GM12878 (cell line): ENCODE measurements around the gene METAP1D. TPM values are rescaled to one million over a fixed set of nuclear protein-coding genes. Genes with fewer than 3 reads are reported as not detected.

Experiments used
- ATAC-seq: fragments of 200-7000 bp; cut with Tn5 transposase; 3 replicates; pipeline ENCODE4 v1.9.1; 2020; ENCODE audit warnings: mild to moderate bottlenecking, moderate library complexity
- BruUV-seq: library from RNA; stranded (reverse); fragments of 400-500 nt; replicated peaks from 2 replicates; lab custom pipeline; 2021; lab: Mats Ljungman, UMichigan
- CTCF ChIA-PET: fragments of 300-600 bp; sonication (Branson Sonifier 250); formaldehyde crosslinking; extraction: SDS; loops from one replicate; lab custom pipeline; 2021; ENCODE audit warnings: inconsistent platforms; lab: Yijun Ruan, JAX
- POLR2A ChIA-PET: fragments of 350-600 bp; formaldehyde crosslinking; extraction: SDS; loops from one replicate; lab custom pipeline; 2021; ENCODE audit warnings: inconsistent platforms; lab: Charles Lee
- RAD21 ChIA-PET: fragments of 300-600 bp; sonication (Branson Sonifier 250); formaldehyde crosslinking; loops from one replicate; lab custom pipeline; 2023; ENCODE audit warnings: antibody characterized with exemption; ENCODE audit not compliant: unreplicated experiment; lab: Charles Lee
- SMC1A ChIA-PET: fragments of 300-600 bp; sonication (Branson Sonifier 250); formaldehyde crosslinking; loops from one replicate; lab custom pipeline; 2023; ENCODE audit not compliant: unreplicated experiment, uncharacterized antibody; lab: Charles Lee
- DNase-seq: peaks from one replicate; pipeline ENCODE4 v3.0.0-alpha.2; 2011; ENCODE audit warnings: low read depth, low spot score
- FAIRE-seq: peaks from 3 replicates; lab custom pipeline; 2011; peaks lifted over from hg19 to GRCh38; lab: Jason Lieb, UNC
- H2AFZ ChIP-seq: 2 replicates; pipeline ENCODE4 v1.6.0; 2011; ENCODE audit warnings: low read depth, low read length, control low read depth; ENCODE audit not compliant: control insufficient read depth
- H3K27ac ChIP-seq: 2 replicates; pipeline ENCODE4 v1.5.1; 2011; ENCODE audit warnings: control low read depth; ENCODE audit not compliant: control insufficient read depth, insufficient read depth
- H3K27me3 ChIP-seq, 2 experiments: replicated peaks in 1 of 2; 2 replicates each; pipeline versions ENCODE4 v1.6.0 to v1.6.1; 2011; ENCODE audit warnings: low read length in 1 of 2; ENCODE audit not compliant: control insufficient read depth in 2 of 2, insufficient read depth in 2 of 2
- H3K36me3 ChIP-seq, 2 experiments: 2 replicates each; pipeline ENCODE4 v1.5.1; 2011; ENCODE audit warnings: low read length in 1 of 2; ENCODE audit not compliant: control insufficient read depth in 2 of 2, insufficient read depth in 2 of 2
- H3K4me1 ChIP-seq: 2 replicates; pipeline ENCODE4 v1.6.1; 2011; ENCODE audit warnings: mild to moderate bottlenecking, low read length, moderate library complexity, mixed read lengths; ENCODE audit not compliant: control insufficient read depth, insufficient read depth
- H3K4me2 ChIP-seq: 2 replicates; pipeline ENCODE4 v1.6.0; 2011; ENCODE audit warnings: control low read depth; ENCODE audit not compliant: control insufficient read depth, insufficient read depth
- H3K4me3 ChIP-seq: fragments of 200-600 bp; sonication (generic); 2 replicates; pipeline ENCODE4 v1.5.1; 2016
- H3K79me2 ChIP-seq: 2 replicates; pipeline ENCODE4 v1.6.0; 2011; ENCODE audit warnings: low read length; ENCODE audit not compliant: control insufficient read depth, insufficient read depth
- H3K9ac ChIP-seq: 2 replicates; pipeline ENCODE4 v1.8.0; 2011; ENCODE audit warnings: low read length, control low read depth, mixed read lengths; ENCODE audit not compliant: control insufficient read depth, insufficient read depth
- H3K9me3 ChIP-seq: replicated peaks from 3 replicates; pipeline ENCODE4 v1.5.1; 2011; ENCODE audit warnings: mild to moderate bottlenecking, low read length; ENCODE audit not compliant: control insufficient read depth, insufficient read depth
- H4K20me1 ChIP-seq: 2 replicates; pipeline ENCODE4 v1.6.0; 2011; ENCODE audit not compliant: control insufficient read depth, insufficient read depth
- MTA2 ChIP-seq: fragments of 450-650 bp; IDR thresholded peaks from 2 replicates; pipeline ENCODE4 v1.6.1; 2016; ENCODE audit warnings: low read depth, mild to moderate bottlenecking, moderate library complexity
- WGBS: methylation state at CpG from one replicate; pipeline ENCODE4 v1.1.6; 2016; ENCODE audit warnings: low lambda C conversion rate; ENCODE audit not compliant: insufficient replicate concordance, insufficient coverage; ENCODE audit errors: missing lambda C conversion rate; 5-methylcytosine and 5-hydroxymethylcytosine counted together
- in situ Hi-C: fragments of 300-500 bp; cut with MboI; formaldehyde crosslinking; loops from 9 replicates; pipeline ENCODE4 v1.14.3; 2018; ENCODE audit warnings: mixed read lengths
- intact Hi-C: fragments of 100-400 bp; cut with micrococcal nuclease; formaldehyde crosslinking; loops from one replicate; pipeline ENCODE4 v1.14.2; 2022; ENCODE audit not compliant: unreplicated experiment
- polyA plus RNA-seq, 11 experiments: library from polyadenylated mRNA; depleted of rRNA in 4 of 11; unstranded in 6 of 11; stranded (reverse) in 5 of 11; fragments of >200 nt; fragmentation: Nextera tagmentation in 4 of 11; fragmentation: Illumina TruSeq in 1 of 11; extraction: Ambion mirVana in 4 of 11; extraction: Trizol in 1 of 11; gene quantifications; 1 replicate in 1 of 11; 2 replicates in 10 of 11; pipeline versions ENCODE4 v1.2.1 to v1.2.3, GENCODE V29; 2011 to 2016; ENCODE audit warnings: inconsistent platforms in 2 of 11, missing spikeins in 2 of 11, low read depth in 1 of 11
- total RNA-seq, 4 experiments: library from RNA; depleted of rRNA in 3 of 4; stranded (reverse); fragments of >200 nt in 3 of 4; fragmentation: Illumina TruSeq in 1 of 4; extraction: Trizol in 1 of 4; gene quantifications; 2 replicates each; pipeline versions ENCODE4 v1.2.1 to v1.2.3, GENCODE V29; 2013 to 2021
- TF ChIP-seq, protein P1 (sequence below): IDR thresholded peaks from 2 replicates; pipeline ENCODE4 v1.6.1; 2011; ENCODE audit warnings: low read depth, low read length, improper control_type of control experiment, borderline replicate concordance
- TF ChIP-seq, protein P2 (sequence below): fragments of 450-650 bp; IDR thresholded peaks from 2 replicates; pipeline ENCODE4 v1.6.1; 2017; ENCODE audit warnings: antibody characterized with exemption, mild to moderate bottlenecking, moderate library complexity

The METAP1D gene
- total and polyA plus RNA-seq, 10 of the 15 experiments (the other 5 are each of a cell fraction or from before 2014, with no cell fraction given), result 4.5 to 12.1 (median 7.8) TPM

DNA sequence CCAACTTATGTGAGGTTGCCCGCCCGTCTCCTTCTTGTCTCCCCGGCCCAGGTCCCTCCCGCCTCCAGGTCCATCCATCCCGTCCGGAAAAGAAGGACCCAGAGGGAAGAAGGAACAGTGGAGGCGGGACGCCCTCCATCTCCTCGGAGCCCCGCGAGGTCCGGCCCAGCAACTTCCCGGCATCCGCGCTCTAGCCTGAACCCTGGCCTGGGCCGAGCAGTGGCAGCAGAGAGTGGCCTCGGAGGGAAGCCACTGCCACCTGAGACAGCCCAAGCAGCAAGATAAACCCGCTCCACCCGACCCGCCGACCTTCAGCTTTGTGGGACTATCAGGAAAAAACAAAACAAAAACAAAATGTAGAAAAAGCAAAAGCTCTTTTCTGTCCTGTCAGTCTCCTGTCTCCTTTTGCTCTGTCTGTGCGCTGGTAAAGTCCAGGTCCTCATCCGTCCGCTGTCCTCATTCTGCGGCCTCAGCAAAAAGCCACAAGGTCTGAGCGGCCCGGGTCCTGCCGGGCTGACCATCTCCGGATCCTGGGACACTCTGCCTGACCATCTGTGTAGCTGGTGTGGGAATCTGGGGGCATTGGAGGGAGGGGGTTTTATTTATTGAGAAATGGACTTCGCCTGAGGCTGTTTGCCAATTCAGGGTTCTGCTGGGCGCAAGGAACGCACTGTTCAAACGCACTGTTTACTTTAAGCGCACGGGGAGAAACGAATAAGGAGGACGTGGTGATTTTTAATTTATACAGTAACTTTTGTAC, 88.7 kb downstream of the METAP1D start:
- peaks cover 13% of the 10 kb centered on the region for H3K4me1 ChIP-seq
- in situ Hi-C loops, result no loop called here

More for the DNA sequence above, 88.7 kb downstream of the METAP1D start:
- no TSS peak for BruUV-seq
- Histone ChIP-seq H2AFZ (no peak overlapping the region), H3K4me2 (no peak overlapping the region), H3K9me3 (no peaks in the 10 kb centered on the region; the same call in 2 of the 3 replicates), H4K20me1 (peaks cover 5% of the 10 kb centered on the region; the same call in 1 of the 2 replicates), H3K9ac (no peak overlapping the region), H3K4me3 (no peak overlapping the region), H3K27ac (no peak overlapping the region), H3K36me3 (no peaks in the 10 kb centered on the region), H3K79me2 (no peaks in the 10 kb centered on the region), H3K27me3 (peaks cover 30 to 68% of the 10 kb centered on the region in 2 experiments)
- DNase-seq, result no peak
- no peak for ATAC-seq
- POLR2A ChIA-PET, result interaction anchor here (0.6 kb wide), 1 partner anchor 1649 kb away, joined by 4 read pairs; no protein-coding TSS in a partner anchor
- SMC1A ChIA-PET, result no interaction called here
- FAIRE-seq, result no peak
- 28% methylated on average over 33 of the region's 37 CpGs for WGBS
- RAD21 ChIA-PET, result no interaction called here
- CTCF ChIA-PET, result no interaction called here
- TF ChIP-seq, protein P1, sequence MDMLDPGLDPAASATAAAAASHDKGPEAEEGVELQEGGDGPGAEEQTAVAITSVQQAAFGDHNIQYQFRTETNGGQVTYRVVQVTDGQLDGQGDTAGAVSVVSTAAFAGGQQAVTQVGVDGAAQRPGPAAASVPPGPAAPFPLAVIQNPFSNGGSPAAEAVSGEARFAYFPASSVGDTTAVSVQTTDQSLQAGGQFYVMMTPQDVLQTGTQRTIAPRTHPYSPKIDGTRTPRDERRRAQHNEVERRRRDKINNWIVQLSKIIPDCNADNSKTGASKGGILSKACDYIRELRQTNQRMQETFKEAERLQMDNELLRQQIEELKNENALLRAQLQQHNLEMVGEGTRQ, result no peak
- TF ChIP-seq, protein P2, sequence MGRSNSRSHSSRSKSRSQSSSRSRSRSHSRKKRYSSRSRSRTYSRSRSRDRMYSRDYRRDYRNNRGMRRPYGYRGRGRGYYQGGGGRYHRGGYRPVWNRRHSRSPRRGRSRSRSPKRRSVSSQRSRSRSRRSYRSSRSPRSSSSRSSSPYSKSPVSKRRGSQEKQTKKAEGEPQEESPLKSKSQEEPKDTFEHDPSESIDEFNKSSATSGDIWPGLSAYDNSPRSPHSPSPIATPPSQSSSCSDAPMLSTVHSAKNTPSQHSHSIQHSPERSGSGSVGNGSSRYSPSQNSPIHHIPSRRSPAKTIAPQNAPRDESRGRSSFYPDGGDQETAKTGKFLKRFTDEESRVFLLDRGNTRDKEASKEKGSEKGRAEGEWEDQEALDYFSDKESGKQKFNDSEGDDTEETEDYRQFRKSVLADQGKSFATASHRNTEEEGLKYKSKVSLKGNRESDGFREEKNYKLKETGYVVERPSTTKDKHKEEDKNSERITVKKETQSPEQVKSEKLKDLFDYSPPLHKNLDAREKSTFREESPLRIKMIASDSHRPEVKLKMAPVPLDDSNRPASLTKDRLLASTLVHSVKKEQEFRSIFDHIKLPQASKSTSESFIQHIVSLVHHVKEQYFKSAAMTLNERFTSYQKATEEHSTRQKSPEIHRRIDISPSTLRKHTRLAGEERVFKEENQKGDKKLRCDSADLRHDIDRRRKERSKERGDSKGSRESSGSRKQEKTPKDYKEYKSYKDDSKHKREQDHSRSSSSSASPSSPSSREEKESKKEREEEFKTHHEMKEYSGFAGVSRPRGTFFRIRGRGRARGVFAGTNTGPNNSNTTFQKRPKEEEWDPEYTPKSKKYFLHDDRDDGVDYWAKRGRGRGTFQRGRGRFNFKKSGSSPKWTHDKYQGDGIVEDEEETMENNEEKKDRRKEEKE, result no peak
- TF ChIP-seq MTA2, result no peak
- intact Hi-C loops, result loop anchor here (5.0 kb wide), 1 partner anchor 91 kb away; the partner anchor contains the start of gene METAP1D
